ENCODE measurements around the gene SRXN1.

The SRXN1 gene

GRCh38 chr20:664576-664975, 11.6 kb upstream of the SRXN1 start:
- no peak for DNase-seq (ENCODE audit: low read depth)
- H3K4me3 ChIP-seq (ENCODE audit: control insufficient read depth, low read depth, low read length): no peak overlapping the region
- no peak for TF ChIP-seq CTCF (IDR thresholded peaks at IDR 0.05; ENCODE audit: control insufficient read depth, insufficient read depth, low read depth, low read length, missing control alignments)

- no peak for TF ChIP-seq CTCF (IDR thresholded peaks at IDR 0.05; ENCODE audit: control insufficient read depth, insufficient read depth, low read depth, low read length, missing control alignments)
- DNase-seq (ENCODE audit: low read depth): no peak
- H3K4me3 ChIP-seq (ENCODE audit: control insufficient read depth, low read depth, low read length): no peak overlapping the region
Measured at GRCh38 chr20:664151-664550, 11.2 kb upstream of the SRXN1 start.

- no peak for TF ChIP-seq CTCF (IDR thresholded peaks at IDR 0.05; ENCODE audit: control insufficient read depth, insufficient read depth, low read depth, low read length, missing control alignments)
- DNase-seq (ENCODE audit: low read depth): no peak
- H3K4me3 ChIP-seq (ENCODE audit: control insufficient read depth, low read depth, low read length): no peak overlapping the region
Measured at GRCh38 chr20:663315-664090, 10.5 kb upstream of the SRXN1 start.

- TF ChIP-seq CTCF (IDR thresholded peaks at IDR 0.05; ENCODE audit: control insufficient read depth, insufficient read depth, low read depth, low read length, missing control alignments): no peak
Measured at GRCh38 chr20:662277-663192, 9.5 kb upstream of the SRXN1 start.

GRCh38 chr20:661474-662270, 8.7 kb upstream of the SRXN1 start:
- no peak overlapping the region for H3K4me3 ChIP-seq (ENCODE audit: control insufficient read depth, low read depth, low read length)
- no peak for TF ChIP-seq CTCF (IDR thresholded peaks at IDR 0.05; ENCODE audit: control insufficient read depth, insufficient read depth, low read depth, low read length, missing control alignments)
- DNase-seq (ENCODE audit: low read depth): no peak

More at GRCh38 chr20:662277-663192, 9.5 kb upstream of the SRXN1 start:
- H3K4me3 ChIP-seq (ENCODE audit: control insufficient read depth, low read depth, low read length): no peak overlapping the region
- no peak for DNase-seq (ENCODE audit: low read depth)

- no peak for DNase-seq (ENCODE audit: low read depth)
- no peak overlapping the region for H3K4me3 ChIP-seq (ENCODE audit: control insufficient read depth, low read depth, low read length)
- TF ChIP-seq CTCF (IDR thresholded peaks at IDR 0.05; ENCODE audit: control insufficient read depth, insufficient read depth, low read depth, low read length, missing control alignments): no peak
Measured at GRCh38 chr20:658731-659291, 5.8 kb upstream of the SRXN1 start.

Data from AG09309 (cell line).